ENCODE data around the gene PMFBP1. TPM values are rescaled to one million over a fixed set of nuclear protein-coding genes. Genes with fewer than 3 reads are reported as not detected.

Gene PMFBP1
- total and polyA plus RNA-seq, 2 of the 4 experiments (the other 2 are of a cell fraction) = under 0.01 TPM; not detected in 1

DNA sequence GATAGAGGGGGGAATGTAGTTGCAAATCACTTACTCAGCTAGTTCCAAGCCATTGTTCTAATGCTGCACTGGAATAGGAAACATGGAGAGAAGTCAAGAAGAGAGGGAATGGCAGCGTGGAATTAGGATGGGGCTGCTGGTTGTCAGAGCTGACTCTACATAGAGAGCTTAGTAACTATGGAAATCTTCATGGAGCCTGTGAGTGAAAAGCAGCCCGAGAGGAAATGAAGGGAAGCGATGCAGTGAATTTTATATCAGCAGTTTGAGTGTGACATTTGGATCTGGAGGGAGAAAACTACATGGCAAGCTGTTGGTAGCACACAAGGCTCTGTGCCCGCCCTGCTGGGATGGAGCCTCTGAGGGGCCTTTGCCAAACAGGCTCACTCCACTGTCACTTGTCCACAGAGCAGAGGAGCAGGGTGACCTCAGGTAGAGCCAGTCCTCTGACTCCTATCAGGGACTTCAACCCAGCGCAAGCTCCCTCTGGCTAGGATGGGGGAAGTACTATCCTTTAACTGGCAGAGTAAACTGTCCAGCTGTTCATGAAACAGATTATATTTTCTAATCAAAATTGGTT is 27.9 kb upstream of the PMFBP1 start:
- no TSS peak for BruUV-seq (replicated peaks)
- Histone ChIP-seq H3K4me1 (ENCODE audit: control insufficient read depth, insufficient read depth, low read length) (no peaks in the 10 kb centered on the region), H3K9ac (ENCODE audit: low read depth, low read length) (no peak overlapping the region), H4K8ac (ENCODE audit: low read depth in 2 of 2, low read length in 2 of 2) (no peak overlapping the region), H3K9me1 (ENCODE audit: insufficient read depth, low read length) (no peaks in the 10 kb centered on the region), H4K5ac (ENCODE audit: low read depth, low read length) (no peak overlapping the region), H2BK120ac (ENCODE audit: low read depth, low read length) (no peak overlapping the region), H3K14ac (replicated peaks; ENCODE audit: low read depth, low read length) (no peak overlapping the region), H3K56ac (ENCODE audit: extremely low read depth, insufficient read depth, low read length) (no peak overlapping the region), H2BK20ac (ENCODE audit: low read depth, low read length) (no peak overlapping the region), H3K18ac (ENCODE audit: low read depth, low read length) (no peak overlapping the region), H4K20me1 (ENCODE audit: insufficient read depth, low read length) (no peaks in the 10 kb centered on the region), H3K27ac (ENCODE audit: insufficient read depth, low read length) (no peak overlapping the region), H2AK5ac (ENCODE audit: low read depth, low read length) (no peak overlapping the region), H3K4me2 (ENCODE audit: low read depth, low read length) (no peak overlapping the region), H2AFZ (replicated peaks; ENCODE audit: low read length, poor library complexity) (peak overlapping the region; percentile 34), H3K79me1 (ENCODE audit: low read depth in 1 of 2, low read length in 2 of 2) (no peaks in the 10 kb centered on the region), H3K4ac (ENCODE audit: low read depth, low read length) (no peak overlapping the region), H2BK15ac (ENCODE audit: low read depth, low read length) (no peak overlapping the region), H3K4me3 (ENCODE audit: insufficient read depth, low read depth, low read length) (no peak overlapping the region), H3K27me3 (ENCODE audit: control insufficient read depth, insufficient read depth, low read length) (peaks cover 1% of the 10 kb centered on the region; the same call in 1 of the 2 replicates), H4K91ac (ENCODE audit: insufficient read depth, low read depth, low read length) (no peak overlapping the region), H3K9me3 (ENCODE audit: control insufficient read depth, insufficient read depth, low read length) (no peaks in the 10 kb centered on the region), H2AK9ac (replicated peaks; ENCODE audit: low read depth, low read length, poor library complexity) (no peak overlapping the region), H2BK5ac (ENCODE audit: low read depth, low read length, poor library complexity, severe bottlenecking) (no peak overlapping the region), H3K36me3 (ENCODE audit: control insufficient read depth, insufficient read depth, low read length) (no peaks in the 10 kb centered on the region), H3K23ac (ENCODE audit: low read depth, low read length) (no peak overlapping the region)
- in situ Hi-C loops (cut with MboI; ENCODE audit: low sequenced_read_pairs) (no loop called here), intact Hi-C loops (cut with micrococcal nuclease) (no loop called here), dilution Hi-C loops (cut with HindIII; ENCODE audit: low sequenced_read_pairs, unreplicated experiment) (no loop called here)
- 67% methylated on average over 1 of the region's 5 CpGs; no CpG with 5 or more reads in 1 of the 2 experiments for WGBS, 2 experiments (ENCODE audit: extremely low coverage in 2 of 2, insufficient read length in 1 of 2)
- ChIA-PET CTCF (no interaction called here), POLR2A (ENCODE audit: unreplicated experiment) (no interaction called here)
- TF ChIP-seq MAZ (IDR thresholded peaks at IDR 0.05; ENCODE audit: borderline replicate concordance, low read depth, low read length) (no peak), MAFK (IDR thresholded peaks at IDR 0.05; ENCODE audit: low read depth, low read length) (no peak), POLR2A (IDR thresholded peaks at IDR 0.05; ENCODE audit: low read depth, low read length) (no peak), RCOR1 (IDR thresholded peaks at IDR 0.05; ENCODE audit: insufficient replicate concordance, low read length) (no peak), NFE2L2 (IDR thresholded peaks at IDR 0.05; ENCODE audit: low read depth, low read length) (no peak), RAD21 (IDR thresholded peaks at IDR 0.05; ENCODE audit: low read length) (no peak), CHD1 (IDR thresholded peaks at IDR 0.05; ENCODE audit: low read depth, low read length) (no peak), CEBPB (IDR thresholded peaks at IDR 0.05; ENCODE audit: low read depth, low read length) (no peak), SMC3 (IDR thresholded peaks at IDR 0.05; ENCODE audit: low read depth, low read length) (no peak), FOS (IDR thresholded peaks at IDR 0.05; ENCODE audit: low read depth, low read length) (no peak), BHLHE40 (IDR thresholded peaks at IDR 0.05; ENCODE audit: low read depth, low read length) (no peak), MXI1 (IDR thresholded peaks at IDR 0.05; ENCODE audit: borderline replicate concordance, low read depth, low read length) (no peak)
- TF ChIP-seq, protein P1, sequence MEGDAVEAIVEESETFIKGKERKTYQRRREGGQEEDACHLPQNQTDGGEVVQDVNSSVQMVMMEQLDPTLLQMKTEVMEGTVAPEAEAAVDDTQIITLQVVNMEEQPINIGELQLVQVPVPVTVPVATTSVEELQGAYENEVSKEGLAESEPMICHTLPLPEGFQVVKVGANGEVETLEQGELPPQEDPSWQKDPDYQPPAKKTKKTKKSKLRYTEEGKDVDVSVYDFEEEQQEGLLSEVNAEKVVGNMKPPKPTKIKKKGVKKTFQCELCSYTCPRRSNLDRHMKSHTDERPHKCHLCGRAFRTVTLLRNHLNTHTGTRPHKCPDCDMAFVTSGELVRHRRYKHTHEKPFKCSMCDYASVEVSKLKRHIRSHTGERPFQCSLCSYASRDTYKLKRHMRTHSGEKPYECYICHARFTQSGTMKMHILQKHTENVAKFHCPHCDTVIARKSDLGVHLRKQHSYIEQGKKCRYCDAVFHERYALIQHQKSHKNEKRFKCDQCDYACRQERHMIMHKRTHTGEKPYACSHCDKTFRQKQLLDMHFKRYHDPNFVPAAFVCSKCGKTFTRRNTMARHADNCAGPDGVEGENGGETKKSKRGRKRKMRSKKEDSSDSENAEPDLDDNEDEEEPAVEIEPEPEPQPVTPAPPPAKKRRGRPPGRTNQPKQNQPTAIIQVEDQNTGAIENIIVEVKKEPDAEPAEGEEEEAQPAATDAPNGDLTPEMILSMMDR (conservative IDR thresholded peaks at IDR 0.05; ENCODE audit: low read depth, low read length) = no peak
- TF ChIP-seq, protein P2, sequence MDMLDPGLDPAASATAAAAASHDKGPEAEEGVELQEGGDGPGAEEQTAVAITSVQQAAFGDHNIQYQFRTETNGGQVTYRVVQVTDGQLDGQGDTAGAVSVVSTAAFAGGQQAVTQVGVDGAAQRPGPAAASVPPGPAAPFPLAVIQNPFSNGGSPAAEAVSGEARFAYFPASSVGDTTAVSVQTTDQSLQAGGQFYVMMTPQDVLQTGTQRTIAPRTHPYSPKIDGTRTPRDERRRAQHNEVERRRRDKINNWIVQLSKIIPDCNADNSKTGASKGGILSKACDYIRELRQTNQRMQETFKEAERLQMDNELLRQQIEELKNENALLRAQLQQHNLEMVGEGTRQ (IDR thresholded peaks at IDR 0.05; ENCODE audit: low read depth, low read length) = no peak
- no peak for DNase-seq
- no peak for ATAC-seq (ENCODE audit: low read depth)

All from IMR-90 (cell line).